Activated gamma-delta T cell (primary cell): ENCODE data around the gene RGS17.
"Not testable (repeated sequence)": the region's sequence is repeated elsewhere in the genome, so short reads cannot be mapped to it uniquely, and the experiment has no call there.

ENCODE experiments used
- DNase-seq: peaks from one replicate; lab custom pipeline; 2025; lab: John Stamatoyannopoulos, UW

Gene RGS17

DNA sequence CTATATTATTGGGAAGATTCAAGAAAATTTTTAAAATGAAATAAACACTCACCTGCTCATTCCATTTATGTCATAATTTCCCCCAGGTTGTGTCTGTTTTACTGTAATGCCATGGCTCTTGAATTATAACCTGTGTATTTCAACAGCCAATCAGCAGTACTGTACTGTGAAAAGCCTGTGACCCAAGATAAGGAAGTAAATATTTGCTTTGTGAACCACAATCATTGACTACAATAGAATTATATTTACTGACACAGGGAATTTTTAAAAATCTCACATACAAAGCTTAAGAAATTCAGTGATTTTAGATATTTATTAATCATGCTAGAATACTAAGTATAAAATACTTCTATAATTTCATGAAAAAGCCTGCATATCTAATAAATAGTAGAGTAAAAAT lies 6.0 kb downstream of the RGS17 start:
- DNase-seq: no peak

DNA sequence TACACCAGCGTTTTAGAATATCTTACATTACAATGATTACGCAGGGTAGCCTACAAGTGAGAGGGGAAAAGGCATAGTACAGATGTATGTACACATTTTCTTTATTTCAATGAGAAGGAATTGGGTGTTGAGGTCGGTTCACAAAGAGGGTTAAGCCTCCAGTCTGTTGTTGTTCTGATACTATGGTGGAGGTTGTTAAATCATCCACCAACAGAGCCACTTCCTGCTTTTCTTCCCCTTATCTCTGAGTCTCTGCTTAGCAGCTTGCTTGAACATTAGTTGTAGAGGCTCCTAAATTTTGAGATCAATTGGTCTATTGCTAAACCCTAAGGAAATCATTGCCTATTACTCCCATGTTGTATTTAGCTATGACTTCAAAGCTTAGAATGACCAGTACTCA lies 7.3 kb downstream of the RGS17 start:
- DNase-seq: no peak

DNA sequence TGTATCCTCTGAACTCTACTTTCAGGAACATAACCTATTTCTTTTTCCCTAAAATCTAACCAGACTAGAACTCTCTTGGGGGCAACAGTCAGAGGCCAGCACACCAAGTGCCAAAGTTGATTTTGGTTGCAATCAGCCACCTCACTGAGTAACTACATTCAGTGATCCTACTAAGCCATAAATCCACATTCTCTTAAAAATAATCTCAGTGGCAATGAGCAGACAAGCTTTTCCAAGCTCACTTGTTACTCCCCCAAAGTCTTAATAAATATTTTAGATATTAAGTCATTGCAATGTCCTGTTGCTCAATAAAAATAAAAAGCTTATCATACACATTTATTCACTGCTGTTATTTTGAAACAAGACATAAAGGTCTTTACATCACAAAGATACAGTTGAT lies 9.8 kb downstream of the RGS17 start:
- no peak for DNase-seq

DNA sequence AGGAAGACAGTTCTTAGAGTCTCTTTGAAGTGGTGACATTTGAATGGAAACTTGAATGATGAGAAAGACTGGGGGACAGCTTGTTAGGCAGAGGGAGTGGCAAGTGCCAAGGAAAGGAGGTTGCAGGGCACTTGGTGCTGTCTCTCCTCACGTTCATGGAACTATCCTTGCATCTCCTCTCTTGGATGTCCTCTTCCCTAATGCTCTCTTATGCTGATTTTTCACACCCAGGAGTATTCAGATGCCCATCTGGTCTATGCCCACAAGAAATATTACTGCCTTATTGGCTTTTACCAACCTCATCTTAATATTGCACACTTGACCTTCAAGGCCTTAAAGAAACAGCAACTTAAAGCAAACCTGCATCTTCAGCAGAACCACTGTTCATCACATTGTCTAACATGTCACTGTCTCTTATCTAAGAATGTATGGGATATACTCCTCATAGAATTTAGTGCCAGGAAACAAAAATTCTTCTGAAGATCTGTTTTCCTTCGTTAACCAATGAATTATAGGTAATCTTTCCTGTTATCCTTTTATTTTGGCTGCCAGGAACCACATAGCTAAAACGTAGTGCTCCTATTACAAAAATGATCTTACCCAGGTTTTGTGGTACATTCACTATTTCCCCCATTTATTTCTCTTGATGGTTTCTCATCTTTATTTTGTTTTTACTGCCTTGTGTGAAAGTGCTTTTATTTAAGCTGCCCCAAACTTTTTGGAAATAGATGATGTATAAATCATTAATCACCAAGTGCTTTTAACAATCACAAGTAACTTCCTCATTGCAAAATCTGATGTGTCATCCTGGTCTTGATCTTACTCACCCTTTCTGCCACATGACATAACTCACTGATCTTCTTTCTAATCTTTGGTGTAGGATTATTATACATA lies 12.8 kb downstream of the RGS17 start:
- DNase-seq: no peak

DNA sequence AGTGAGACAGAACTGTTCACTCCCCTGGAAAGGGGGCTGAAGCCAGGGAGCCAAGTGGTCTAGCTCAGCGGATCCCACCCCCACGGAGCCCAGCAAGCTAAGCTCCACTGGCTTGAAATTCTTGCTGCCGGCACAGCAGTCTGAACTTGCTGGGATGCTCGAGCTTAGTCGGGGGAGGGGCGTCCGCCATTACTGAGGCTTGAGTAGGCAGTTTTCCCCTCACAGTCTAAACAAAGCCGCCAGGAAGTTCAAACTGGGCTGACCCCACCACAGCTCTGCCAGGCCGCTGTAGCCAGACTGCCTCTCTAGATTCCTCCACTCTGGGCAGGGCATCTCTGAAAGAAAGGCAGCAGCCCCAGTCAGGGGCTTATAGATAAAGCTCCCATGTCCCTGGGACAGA lies 20.0 kb downstream of the RGS17 start:
- not testable (repeated sequence) for DNase-seq

DNA sequence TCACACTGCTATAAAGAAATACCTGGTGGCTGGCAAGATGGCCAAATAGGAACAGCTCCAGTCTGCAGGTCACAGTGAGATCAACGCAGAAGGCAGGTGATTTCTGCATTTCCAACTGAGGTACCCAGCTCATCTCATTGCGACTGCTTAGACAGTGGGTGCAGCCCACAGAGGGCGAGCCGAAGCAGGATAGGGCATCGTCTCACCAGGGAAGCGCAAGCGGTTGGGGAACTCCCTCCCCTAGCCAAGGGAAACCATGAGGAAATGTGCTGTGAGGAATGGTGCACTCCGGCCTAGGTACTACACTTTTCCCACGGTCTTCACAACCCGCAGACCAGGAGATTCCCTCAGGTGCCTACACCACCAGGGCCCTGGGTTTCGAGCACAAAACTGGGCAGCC lies 20.5 kb downstream of the RGS17 start:
- DNase-seq: not testable (repeated sequence)

DNA sequence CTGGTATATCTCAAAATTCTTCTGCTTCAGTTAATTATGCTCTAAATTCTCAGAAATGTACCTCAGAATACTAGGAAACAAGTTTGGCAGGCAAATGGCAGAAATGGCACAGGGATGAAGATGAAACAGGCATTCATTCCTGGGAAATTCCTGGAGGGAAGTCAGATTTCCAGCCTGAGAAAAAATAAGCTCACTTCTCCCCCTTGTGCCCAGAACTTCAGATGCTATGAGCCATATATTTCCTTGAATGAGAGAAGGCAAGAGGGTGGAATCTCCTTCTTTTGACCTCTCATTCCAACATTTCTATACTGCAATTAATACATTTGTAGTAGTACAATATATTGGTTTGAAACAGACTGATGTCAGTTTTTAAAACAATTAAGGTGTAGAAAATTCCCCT lies 22.8 kb downstream of the RGS17 start:
- DNase-seq: no peak

DNA sequence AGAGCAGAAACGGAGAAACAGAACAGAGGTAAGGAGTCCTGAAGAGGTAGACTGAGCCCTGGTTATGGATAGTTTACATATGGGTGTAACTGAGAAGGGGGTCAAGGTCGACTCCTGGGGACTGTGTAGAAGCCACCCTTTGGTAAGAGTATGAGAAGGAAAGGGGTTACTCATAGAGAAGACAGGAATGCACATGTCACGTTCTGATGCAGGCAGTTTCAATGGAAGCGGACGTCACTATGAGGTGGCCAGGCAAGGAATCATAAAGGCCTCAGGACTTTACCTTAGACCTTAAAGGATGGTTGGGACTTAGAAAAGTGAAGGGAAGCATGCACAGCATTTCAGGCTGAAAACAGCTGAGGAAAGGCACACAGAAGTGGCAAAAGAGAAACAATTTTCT lies 25.1 kb downstream of the RGS17 start:
- no peak for DNase-seq

DNA sequence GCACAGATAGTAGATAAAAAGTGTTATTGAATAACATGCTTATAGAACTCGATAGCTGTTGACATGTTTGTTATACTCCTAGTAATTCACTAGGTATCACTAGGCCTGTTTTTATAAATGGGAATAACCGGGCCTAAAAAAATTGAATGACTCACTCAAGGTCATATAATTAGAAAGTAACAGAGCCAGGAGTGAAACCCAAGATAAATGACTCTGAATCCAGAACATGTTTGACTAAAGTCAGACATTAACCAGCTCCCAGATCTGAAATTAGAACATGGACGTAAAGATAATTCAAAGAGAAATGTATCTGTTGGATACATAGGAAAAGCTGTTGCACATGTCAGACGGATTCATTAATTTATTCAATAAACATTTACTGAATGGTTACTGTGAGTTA lies 26.9 kb downstream of the RGS17 start:
- DNase-seq: no peak

DNA sequence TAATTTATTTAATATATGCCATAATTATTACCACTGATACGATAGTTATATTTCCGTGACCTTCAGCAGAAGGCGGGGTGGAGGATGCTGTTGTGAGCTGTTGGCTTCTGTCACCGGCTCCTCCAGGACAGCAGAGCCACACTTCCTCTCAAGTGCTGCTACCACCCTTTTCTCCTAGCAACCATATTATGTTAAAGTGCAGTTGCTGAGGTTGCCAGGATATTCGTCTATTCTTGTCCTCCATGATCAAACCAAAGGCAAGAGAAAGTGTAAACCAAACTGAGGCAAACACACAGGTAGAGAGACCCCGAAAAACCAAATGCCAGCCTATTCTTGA lies 27.8 kb downstream of the RGS17 start:
- DNase-seq: no peak

DNA sequence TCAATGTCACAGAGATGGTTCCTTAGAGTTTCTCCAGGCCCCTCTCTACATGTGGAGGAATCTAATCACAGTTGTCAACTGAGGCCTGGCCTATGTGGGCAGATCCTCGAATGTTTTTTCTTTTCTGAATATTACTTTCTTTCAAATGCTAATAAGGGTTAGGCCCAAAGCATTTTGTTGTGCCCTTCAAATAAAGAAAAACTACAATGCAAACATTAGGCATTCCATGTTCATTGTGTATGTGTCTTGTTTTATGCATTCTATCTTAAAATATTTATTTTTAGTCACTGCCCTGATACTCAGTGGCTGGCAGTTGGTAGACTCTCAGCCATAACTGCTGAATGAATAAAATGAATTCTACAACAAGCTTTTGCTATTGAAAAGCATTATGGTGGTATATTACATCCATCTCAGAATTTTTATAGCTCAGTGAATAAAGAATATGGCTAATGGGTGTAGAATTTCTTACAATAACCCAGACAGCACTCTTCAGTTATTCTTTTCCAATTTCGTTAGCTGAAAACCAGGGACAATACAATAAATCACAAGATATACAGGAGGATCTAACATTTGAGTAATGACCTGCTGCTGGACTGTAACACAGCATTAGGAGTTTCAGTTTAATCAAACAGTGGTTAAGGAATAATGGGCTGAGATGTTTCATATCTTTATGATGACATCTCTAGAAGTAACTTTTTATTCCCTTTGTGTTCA lies 28.3 kb downstream of the RGS17 start:
- DNase-seq: no peak

DNA sequence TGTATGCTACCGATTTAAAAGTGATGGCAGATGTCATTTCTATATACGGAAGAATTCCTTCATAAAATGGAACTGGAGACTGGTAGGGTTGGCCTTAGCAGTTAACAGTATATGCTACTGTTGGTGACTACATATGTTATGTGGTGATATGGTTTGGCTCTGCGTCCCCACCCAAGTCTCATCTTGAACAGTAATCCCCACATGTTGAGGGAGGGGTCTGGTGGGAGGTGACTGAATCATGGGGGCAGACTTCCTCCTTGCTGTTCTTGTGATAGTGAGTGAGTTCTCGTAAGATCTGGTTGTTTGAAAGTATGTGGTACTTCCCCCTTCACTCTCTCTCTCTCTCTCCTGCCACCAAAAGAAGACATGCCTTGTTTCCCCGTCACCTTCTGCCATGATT lies 29.6 kb downstream of the RGS17 start:
- DNase-seq: no peak

DNA sequence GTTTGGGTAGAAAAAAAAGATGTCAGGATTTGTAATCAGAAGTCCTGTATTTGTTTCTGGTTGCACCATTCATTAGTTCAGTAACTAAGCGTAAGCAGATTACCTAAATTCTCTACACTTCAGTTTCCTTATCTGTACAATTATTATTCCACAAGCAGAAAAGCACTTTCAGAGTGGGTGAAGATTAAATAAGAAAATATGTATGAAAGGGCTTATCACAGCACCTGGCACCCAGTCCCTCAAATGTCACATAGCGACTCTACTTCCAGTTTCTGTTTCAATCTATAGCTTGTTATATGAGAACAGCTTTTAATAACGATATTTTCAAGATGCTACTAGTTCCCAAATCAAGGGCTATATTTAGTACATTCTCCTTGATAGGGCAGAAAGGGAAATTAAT lies 31.4 kb downstream of the RGS17 start:
- no peak for DNase-seq

DNA sequence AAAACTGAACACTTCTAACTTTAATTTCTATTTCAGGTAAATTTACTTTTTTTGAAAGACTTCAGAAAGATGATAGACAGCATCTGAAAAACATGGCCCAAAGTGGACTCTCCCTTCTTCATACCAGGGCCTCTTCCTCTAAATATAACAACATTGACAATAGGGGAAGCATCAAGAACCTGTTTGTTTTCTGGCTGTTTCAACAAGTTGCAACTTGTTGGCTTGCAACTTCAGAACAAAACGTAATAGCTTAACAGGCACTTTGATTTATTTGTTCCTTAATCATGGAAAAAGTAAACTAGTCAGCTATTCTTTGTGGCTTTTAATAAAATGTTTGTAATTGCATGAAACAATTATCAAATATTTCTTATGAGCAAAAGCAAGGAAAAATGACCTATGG lies 34.3 kb downstream of the RGS17 start:
- no peak for DNase-seq

DNA sequence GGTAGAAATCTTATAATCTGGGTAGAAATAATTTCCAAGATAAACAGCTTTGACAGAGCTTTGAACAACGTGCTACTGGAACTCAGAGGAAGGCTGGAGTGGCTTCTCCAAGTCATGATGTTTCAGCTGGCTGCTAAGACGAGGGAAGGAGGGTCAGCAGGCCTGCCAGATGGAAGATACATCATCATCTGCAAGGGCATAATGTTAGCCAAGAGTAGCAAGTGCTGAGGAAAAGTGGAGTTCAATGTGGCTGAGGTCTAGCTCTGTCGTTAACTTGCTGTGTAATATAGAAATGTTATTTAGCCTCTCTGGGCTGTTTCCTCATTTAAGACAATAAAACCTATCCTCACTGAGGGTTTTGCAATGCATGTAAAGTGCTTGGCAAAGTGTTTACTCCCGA lies 35.1 kb downstream of the RGS17 start:
- no peak for DNase-seq

DNA sequence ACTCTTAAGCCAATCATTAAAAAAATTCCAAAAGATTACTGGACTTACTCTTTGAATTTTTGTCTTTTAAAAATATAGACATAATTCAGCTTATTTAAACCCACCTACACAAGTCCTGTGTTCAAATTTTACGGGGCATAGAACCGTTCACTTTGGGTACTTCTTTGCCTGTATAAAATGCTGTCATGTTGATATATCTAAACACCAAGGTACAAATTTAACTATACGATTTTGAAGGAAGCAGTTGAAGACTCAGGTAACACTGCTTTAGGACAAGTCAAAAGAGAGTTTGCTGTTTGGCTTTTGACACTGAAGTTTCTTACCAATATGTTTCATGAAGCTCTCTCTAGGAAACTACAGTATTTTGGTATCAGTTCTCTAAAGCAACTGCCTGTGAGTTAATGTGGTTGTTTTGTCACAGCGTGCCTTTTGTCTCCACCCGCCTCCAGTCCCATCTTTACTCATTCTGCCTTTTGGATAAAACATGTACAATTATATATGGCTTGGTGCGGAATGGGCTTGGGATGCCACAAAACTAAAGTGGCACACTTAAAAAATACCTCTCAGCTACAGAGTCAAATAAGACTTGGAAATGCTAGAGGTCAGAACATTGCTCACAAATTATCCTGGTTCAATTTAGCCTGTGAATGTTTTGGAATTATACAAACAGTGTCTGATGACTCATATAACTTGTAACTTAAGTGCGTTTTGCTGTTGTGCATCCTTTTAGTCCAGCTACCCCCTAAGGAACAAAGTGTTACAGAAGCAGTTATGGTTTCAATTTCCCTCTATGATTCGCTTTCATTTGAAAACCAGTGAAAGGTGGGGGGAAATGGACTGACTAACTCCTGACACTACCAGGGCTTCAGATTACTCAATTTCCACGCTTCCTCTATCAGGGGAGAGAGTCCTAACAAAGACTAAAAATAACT lies 38.7 kb downstream of the RGS17 start:
- no peak for DNase-seq

DNA sequence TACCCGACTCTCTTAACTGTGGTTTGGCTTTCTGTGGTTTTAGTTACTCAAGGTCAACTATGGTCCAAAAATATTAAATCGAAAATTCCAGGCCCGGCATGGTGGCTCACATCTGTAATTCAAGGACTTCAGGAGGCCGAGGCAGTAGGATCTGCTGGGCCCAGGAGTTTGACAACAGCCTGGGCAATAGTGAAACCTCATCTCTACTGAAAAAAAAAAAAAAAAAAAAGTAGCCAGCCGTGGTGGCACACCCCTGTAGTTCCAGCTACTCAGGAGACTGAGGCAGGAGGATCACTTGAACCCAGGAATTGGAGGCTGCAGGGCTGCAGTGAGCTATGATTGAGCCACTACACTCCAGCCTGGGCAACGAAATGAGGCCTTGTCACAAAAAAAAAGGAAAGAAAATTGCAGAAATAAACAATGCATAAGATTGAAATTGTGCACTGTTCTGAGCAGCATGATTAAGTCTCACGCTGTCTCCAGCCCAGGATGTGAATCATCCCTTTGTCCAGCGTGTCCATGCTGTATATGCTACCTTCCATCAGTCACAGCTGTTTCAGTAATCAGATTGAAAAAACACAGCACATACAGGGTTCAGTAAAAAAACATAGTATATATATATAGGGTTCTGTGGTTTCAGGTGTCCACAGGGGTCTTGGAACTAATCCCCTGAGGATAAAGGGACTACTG lies 40.7 kb downstream of the RGS17 start:
- DNase-seq: no peak

DNA sequence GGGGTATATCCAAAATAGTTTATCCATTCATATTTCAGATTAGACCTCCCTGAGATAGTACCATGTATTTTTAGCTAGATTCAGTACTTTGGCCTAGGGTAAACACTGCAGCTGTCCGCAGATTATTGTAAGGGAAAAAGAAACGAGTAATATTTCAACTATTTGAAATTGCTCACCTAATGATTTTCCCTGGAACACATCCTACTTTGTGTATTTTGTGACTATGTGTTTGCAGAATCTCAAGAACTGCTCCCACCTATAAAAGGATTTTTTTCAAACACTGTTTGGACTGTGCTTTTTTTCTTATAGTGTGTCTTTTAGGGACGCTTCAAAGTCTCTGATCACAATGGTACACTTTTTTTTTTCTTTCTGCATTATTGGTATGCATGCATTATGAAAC lies 42.3 kb downstream of the RGS17 start:
- no peak for DNase-seq

DNA sequence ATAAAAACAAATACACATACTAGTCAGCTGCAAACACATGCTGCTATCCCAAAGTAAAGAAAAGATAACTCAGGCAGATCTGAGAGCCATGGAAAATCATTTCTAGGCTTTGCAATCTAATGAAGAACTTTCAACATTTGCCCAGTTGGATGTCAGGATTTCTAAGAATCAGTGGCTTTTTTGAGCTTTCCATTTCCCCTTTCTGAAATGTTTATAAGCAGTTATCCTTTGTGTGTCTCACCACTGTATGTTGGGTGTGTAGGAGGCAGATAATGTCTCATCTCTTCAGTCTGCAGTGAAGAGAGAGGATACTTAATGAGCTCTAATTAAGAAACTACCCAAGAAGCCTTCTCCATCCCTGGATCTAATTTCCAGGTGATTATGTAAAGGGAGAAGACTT lies 43.6 kb downstream of the RGS17 start:
- no peak for DNase-seq

DNA sequence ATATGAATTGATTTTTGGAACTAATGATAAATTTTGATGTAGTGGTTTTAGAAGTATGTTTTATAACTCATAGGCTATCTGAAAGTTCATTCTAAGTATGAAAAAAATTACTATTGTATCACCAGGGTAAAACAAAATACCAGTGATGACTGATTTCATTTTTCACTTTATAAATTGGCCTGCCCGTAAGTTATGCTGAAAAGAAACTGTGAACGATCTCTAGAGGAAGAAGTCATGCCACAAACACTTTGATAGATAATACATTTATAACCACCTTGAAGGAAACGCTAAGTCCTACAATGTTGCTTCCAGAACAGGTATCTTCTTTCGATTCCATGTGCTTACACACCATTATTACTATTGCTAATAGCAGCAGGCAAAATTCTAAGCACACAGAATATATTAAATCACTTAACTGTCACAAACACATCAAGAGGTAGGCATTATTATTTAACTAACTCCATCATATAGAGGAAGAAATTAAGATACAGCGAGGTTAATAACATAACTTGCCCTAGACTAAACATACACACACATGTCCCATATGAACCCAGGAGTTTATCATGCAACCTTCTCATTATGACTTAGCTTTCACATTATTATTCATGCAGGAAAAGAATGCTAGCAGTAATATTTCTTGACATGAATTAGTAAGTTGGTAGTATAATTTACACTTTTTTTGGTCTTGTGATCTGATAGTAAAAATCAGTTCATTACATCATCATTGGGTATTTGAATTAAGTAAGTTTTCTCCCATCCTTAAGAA lies 44.7 kb downstream of the RGS17 start:
- DNase-seq: no peak

DNA sequence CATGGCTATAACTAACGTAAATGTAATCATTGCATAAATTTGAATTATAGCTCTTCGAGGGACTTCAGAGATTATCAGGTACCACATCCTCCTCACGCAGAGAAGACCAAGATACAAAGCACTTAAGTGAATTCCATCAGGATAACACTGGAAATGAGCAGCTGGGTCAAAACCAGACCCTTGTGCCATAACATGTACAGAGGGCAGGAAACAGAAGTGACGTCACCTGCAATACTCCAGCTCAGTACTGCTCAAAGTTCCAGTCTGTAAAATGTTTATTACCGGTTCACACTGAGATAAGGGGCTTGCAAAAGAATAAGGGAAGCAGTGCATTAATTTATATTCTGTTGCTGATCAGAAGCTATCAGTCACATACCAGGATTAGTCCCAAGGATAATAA lies 45.8 kb downstream of the RGS17 start:
- DNase-seq: no peak
